Psoas muscle (tissue), 8 donors: ENCODE data around the gene GPBP1L1. TPM values are rescaled to one million over a fixed set of nuclear protein-coding genes. Genes with fewer than 3 reads are reported as not detected.

Experiments used
- ATAC-seq, 4 donors: fragments of 200-7000 bp; cut with Tn5 transposase; one replicate each; pipeline ENCODE4 v1.9.1; 2020; ENCODE audit warnings: moderate library complexity in 3 of 4, mild to moderate bottlenecking in 2 of 4
- DNase-seq, 2 donors: peaks; one replicate each; pipeline ENCODE4 v3.0.0-alpha.2; 2020
- H3K27ac ChIP-seq: fragments of 200-600 bp; one replicate; pipeline ENCODE4 v1.8.0; 2022
- H3K27me3 ChIP-seq, 3 donors: fragments of 200-600 bp in 1 of 3; one replicate each; pipeline versions ENCODE4 v1.6.1 to v1.8.0; 2013 to 2022; ENCODE audit warnings: low read length in 2 of 3, mild to moderate bottlenecking in 2 of 3, moderate library complexity in 1 of 3; ENCODE audit not compliant: insufficient read depth in 3 of 3
- H3K36me3 ChIP-seq, 2 donors: fragments of 200-600 bp in 1 of 2; one replicate each; pipeline versions ENCODE4 v1.6.1 to v1.8.0; 2013 to 2022; ENCODE audit warnings: low read depth in 1 of 2, mild to moderate bottlenecking in 1 of 2, moderate library complexity in 1 of 2; ENCODE audit not compliant: insufficient read depth in 1 of 2
- H3K4me1 ChIP-seq: fragments of 200-600 bp; one replicate; pipeline ENCODE4 v1.8.0; 2022
- H3K4me3 ChIP-seq: fragments of 200-600 bp; one replicate; pipeline ENCODE4 v1.8.0; 2022; ENCODE audit warnings: mild to moderate bottlenecking
- H3K9me3 ChIP-seq: fragments of 200-600 bp; one replicate; pipeline ENCODE4 v1.8.0; 2022
- WGBS, 3 donors: extraction: QIAGEN DNeasy Blood & Tissue Kit; methylation state at CpG; one replicate each; pipeline versions ENCODE4 v1.1.6 to v1.1.7; 2013; 5-methylcytosine and 5-hydroxymethylcytosine counted together
- intact Hi-C, 2 donors: fragments of 100-400 bp; cut with DNase I; formaldehyde crosslinking; loops; one replicate each; pipeline versions ENCODE4 v1.11.0 to v1.14.2; 2022
- polyA plus RNA-seq, 3 donors: library from polyadenylated mRNA; stranded (reverse); fragments of 200-250 nt; gene quantifications; one replicate each; pipeline ENCODE4 v1.2.3, GENCODE V29; 2013
- total RNA-seq, 4 donors: library from RNA; stranded (reverse); fragmentation: NEBNext Ultra II Directional in 2 of 4; extraction: Animal tissue kit (Norgen Biotek cat#: 25700) in 2 of 4; gene quantifications; one replicate each; pipeline versions ENCODE4 v1.2.1 to v1.2.4, GENCODE V29; 2021 to 2023
- TF ChIP-seq, protein P1 (sequence below): fragments of 200-600 bp; IDR thresholded peaks from one replicate; pipeline ENCODE4 v1.8.0; 2022; ENCODE audit warnings: antibody characterized with exemption
- donor health status: healthy with polysubstance abuse.
- donor health status: DM: no; HTN: no; CAD: no; lungs with moderate emphysema.
- donor health status: Bipolar disorder and iron deficiency.
- donor health status: healthy.
- donor health status: DM: yes; HTN: yes; CAD: no.
- donor health status: DM: no; HTN: no; CAD: no.
- donor health status: DM: no; HTN: no; CAD: no.
- donor health status: DM: yes; HTN: yes; CAD: no.

GPBP1L1 gene
- total and polyA plus RNA-seq, 7 donors, result 25.8 to 74.4 (median 62.3) TPM

DNA sequence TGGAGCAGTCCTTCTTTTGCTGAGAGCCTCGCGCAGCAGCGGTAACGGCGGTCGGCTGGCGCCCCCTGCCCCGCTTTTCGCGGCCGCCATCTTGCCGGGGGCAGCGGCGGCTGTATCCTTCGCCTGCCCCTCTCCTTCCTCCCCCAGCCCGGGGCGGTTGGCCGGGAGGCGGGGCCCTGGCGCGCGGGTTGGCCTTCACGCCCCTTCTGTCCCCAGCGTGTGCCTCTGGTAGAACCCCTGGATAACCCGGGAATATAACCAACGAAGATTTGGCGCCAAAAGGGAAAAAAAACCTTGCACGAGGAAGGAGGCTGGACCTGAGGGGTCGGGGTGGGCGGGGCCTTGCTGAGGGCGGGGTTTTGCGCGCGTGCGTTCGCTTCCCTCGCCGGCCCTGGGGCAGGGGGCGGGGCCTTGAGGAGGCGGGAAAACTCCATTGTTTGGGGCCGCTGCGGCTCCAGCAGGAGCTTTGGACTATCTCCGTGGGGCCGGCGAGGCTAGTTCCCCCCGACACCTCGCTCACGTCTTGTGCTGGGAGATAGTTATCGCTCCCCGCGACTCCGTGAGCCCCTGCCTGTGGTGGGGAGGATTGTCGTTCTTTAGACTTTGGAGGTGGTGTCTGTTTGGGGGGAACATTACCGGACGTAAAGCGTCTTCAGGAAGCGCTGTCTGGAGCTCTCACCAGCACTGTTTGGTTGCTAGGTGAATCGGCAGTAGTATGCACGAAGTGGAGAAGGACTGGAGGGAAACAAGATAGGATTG is 101.8 kb downstream of the GPBP1L1 start:
- Histone ChIP-seq H3K4me3 (peak overlapping the region; percentile 81), H3K36me3 (no peaks in the 10 kb centered on the region), H3K4me1 (peaks cover 22% of the 10 kb centered on the region), H3K27me3 (no peaks in the 10 kb centered on the region), H3K9me3 (no peaks in the 10 kb centered on the region), H3K27ac (peak overlapping the region; percentile 90)
- 0% methylated on average over 41 to 59 of the region's 59 CpGs for WGBS, 3 donors
- intact Hi-C loops, result no loop called here
- DNase-seq, result peak; percentile 87 to 92
- peak; percentile 69 to 80 (median 76) for ATAC-seq
- TF ChIP-seq, protein P1, sequence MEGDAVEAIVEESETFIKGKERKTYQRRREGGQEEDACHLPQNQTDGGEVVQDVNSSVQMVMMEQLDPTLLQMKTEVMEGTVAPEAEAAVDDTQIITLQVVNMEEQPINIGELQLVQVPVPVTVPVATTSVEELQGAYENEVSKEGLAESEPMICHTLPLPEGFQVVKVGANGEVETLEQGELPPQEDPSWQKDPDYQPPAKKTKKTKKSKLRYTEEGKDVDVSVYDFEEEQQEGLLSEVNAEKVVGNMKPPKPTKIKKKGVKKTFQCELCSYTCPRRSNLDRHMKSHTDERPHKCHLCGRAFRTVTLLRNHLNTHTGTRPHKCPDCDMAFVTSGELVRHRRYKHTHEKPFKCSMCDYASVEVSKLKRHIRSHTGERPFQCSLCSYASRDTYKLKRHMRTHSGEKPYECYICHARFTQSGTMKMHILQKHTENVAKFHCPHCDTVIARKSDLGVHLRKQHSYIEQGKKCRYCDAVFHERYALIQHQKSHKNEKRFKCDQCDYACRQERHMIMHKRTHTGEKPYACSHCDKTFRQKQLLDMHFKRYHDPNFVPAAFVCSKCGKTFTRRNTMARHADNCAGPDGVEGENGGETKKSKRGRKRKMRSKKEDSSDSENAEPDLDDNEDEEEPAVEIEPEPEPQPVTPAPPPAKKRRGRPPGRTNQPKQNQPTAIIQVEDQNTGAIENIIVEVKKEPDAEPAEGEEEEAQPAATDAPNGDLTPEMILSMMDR, result no peak

- ATAC-seq, result peak; percentile 90 to 93 (median 90)
- H3K36me3 ChIP-seq, result no peaks in the 10 kb centered on the region
- peak within 1 kb of the TSS; percentile 90 for H3K27ac ChIP-seq
- peak; percentile 89 to 93 for DNase-seq
- WGBS, 3 donors, result 0% methylated on average over 38 to 40 of the region's 41 CpGs
- H3K9me3 ChIP-seq, result no peaks in the 10 kb centered on the region
- peak within 1 kb of the TSS; percentile 81 for H3K4me3 ChIP-seq
- intact Hi-C loops, result no loop called here
- TF ChIP-seq, protein P1, result no peak
- H3K4me1 ChIP-seq, result peaks cover 22% of the 10 kb centered on the region
- H3K27me3 ChIP-seq, result no peaks in the 10 kb centered on the region
These were observed 102.5 kb downstream of the GPBP1L1 start, which contains the start of gene NASP for GRCh38 chr1:45583666-45584350. NASP (plus strand) TSS chr1:45584041; CDS start chr1:45584147, 106 bp downstream.

GRCh38 chr1:45583264-45583665 is 103.1 kb downstream of the GPBP1L1 start:
- ATAC-seq (peak; percentile 89 to 91 (median 90)), DNase-seq (peak; percentile 94 to 98)
- H3K9me3 ChIP-seq, result no peaks in the 10 kb centered on the region
- WGBS, 3 donors, result 0 to 1% (median 0%) methylated on average over 19 of the region's 19 CpGs
- H3K27ac ChIP-seq, result peak overlapping the region; percentile 90
- peaks cover 22% of the 10 kb centered on the region for H3K4me1 ChIP-seq
- peak overlapping the region; percentile 81 for H3K4me3 ChIP-seq
- H3K27me3 ChIP-seq, result no peaks in the 10 kb centered on the region
- TF ChIP-seq, protein P1, result no peak
- H3K36me3 ChIP-seq, result no peaks in the 10 kb centered on the region
- intact Hi-C loops, result no loop called here

Other genes with a start within 250 kb of the GPBP1L1 start
- gene TESK2, start 195.4 kb downstream of the GPBP1L1 start, total RNA-seq, result 1 to 10 TPM; 1.9 to 5.0 (median 2.3) TPM
- gene TESK2, start 195.4 kb downstream of the GPBP1L1 start, polyA plus RNA-seq, result 1 to 10 TPM in 2 of 3 donors, under 1 TPM in 1; 0.73 to 4.3 (median 2.0) TPM
- gene CCDC163, start 186.5 kb downstream of the GPBP1L1 start, total RNA-seq, result under 1 TPM; 0.25 to 0.64 (median 0.44) TPM
- under 1 TPM; 0.69 to 0.82 (median 0.69) TPM for gene CCDC163, start 186.5 kb downstream of the GPBP1L1 start, polyA plus RNA-seq
- gene MMACHC, start 186.2 kb downstream of the GPBP1L1 start, total RNA-seq, result 10 to 100 TPM in 1 of 4 donors, 1 to 10 TPM in 3; 3.6 to 14.9 (median 6.7) TPM
- gene MMACHC, start 186.2 kb downstream of the GPBP1L1 start, polyA plus RNA-seq, result 1 to 10 TPM; 2.3 to 9.3 (median 3.8) TPM
- gene PRDX1, start 164.6 kb downstream of the GPBP1L1 start, total RNA-seq, result 100 to 1,000 TPM; 354 to 642 (median 440) TPM
- gene PRDX1, start 164.6 kb downstream of the GPBP1L1 start, polyA plus RNA-seq, result 1,000 to 10,000 TPM in 1 of 3 donors, 100 to 1,000 TPM in 2; 524 to 1,179 (median 653) TPM
- 10 to 100 TPM; 35.6 to 69.6 (median 51.3) TPM for gene AKR1A1, start 135.7 kb downstream of the GPBP1L1 start, total RNA-seq
- gene AKR1A1, start 135.7 kb downstream of the GPBP1L1 start, polyA plus RNA-seq, result 10 to 100 TPM; 37.9 to 91.5 (median 45.5) TPM
- 10 to 100 TPM; 15.3 to 29.7 (median 28.1) TPM for gene NASP, start 102.5 kb downstream of the GPBP1L1 start, total RNA-seq
- gene NASP, start 102.5 kb downstream of the GPBP1L1 start, polyA plus RNA-seq, result 10 to 100 TPM; 28.6 to 54.6 (median 37.9) TPM
- gene CCDC17, start 62.5 kb downstream of the GPBP1L1 start, total RNA-seq, result 1 to 10 TPM; 1.2 to 1.7 (median 1.3) TPM
- gene CCDC17, start 62.5 kb downstream of the GPBP1L1 start, polyA plus RNA-seq, result 1 to 10 TPM in 2 of 3 donors, under 1 TPM in 1; 0.69 to 2.1 (median 1.1) TPM
- gene TMEM69, start 1.6 kb upstream of the GPBP1L1 start, total RNA-seq, result 10 to 100 TPM; 15.3 to 21.9 (median 19.5) TPM
- 10 to 100 TPM; 16.6 to 50.8 (median 26.9) TPM for gene TMEM69, start 1.6 kb upstream of the GPBP1L1 start, polyA plus RNA-seq
- gene IPP, start 64.1 kb upstream of the GPBP1L1 start, total RNA-seq, result 10 to 100 TPM; 12.7 to 26.8 (median 19.6) TPM
- 1 to 10 TPM; 2.5 to 8.3 (median 2.9) TPM for gene IPP, start 64.1 kb upstream of the GPBP1L1 start, polyA plus RNA-seq
- 100 to 1,000 TPM; 159 to 266 (median 243) TPM for gene MAST2, start 117.1 kb upstream of the GPBP1L1 start, total RNA-seq
- 100 to 1,000 TPM in 2 of 3 donors, 10 to 100 TPM in 1; 97.8 to 142 (median 126) TPM for gene MAST2, start 117.1 kb upstream of the GPBP1L1 start, polyA plus RNA-seq